SK-N-SH (cell line): Measurements from ENCODE around the gene GSE1. TPM values are rescaled to one million over a fixed set of nuclear protein-coding genes. Genes with fewer than 3 reads are reported as not detected.
A peak's percentile ranks its signal among the peaks of the same experiment; 100 is the strongest.

Source experiments
- CTCF ChIA-PET: fragments of 300-600, 350-600 bp; formaldehyde crosslinking; extraction: SDS; loops from one replicate; lab custom pipeline; 2021; lab: Yijun Ruan, JAX
- POLR2A ChIA-PET: fragments of 350-600 bp; sonication (Branson Sonifier 250); formaldehyde crosslinking; extraction: SDS; loops from one replicate; lab custom pipeline; 2020; ENCODE audit warnings: antibody characterized with exemption, inconsistent platforms; lab: Yijun Ruan, JAX
- DNase-seq: peaks from one replicate; pipeline ENCODE4 v3.0.0; 2012
- H2AFZ ChIP-seq: fragments of 200-600 bp; sonication (generic); 2 replicates; pipeline ENCODE4 v1.8.1; 2016; ENCODE audit warnings: antibody characterized with exemption, mild to moderate bottlenecking, low read depth
- H3F3A ChIP-seq: fragments of 200-600 bp; sonication (generic); replicated peaks from 2 replicates; pipeline ENCODE3; 2016; ENCODE audit warnings: antibody characterized with exemption, mild to moderate bottlenecking; ENCODE audit not compliant: insufficient read depth
- H3K27ac ChIP-seq, 2 experiments: fragments of 200-500 bp in 1 of 2; fragments of 200-600 bp in 1 of 2; sonication (Bioruptor generic) in 1 of 2; sonication (generic), shearing (Covaris generic) in 1 of 2; 2 replicates each; pipeline versions ENCODE4 v1.5.1 to v1.6.1; 2014 to 2016; ENCODE audit warnings: low read depth in 2 of 2, inconsistent platforms in 1 of 2, low read length in 1 of 2, mild to moderate bottlenecking in 1 of 2, mixed read lengths in 1 of 2
- H3K27me3 ChIP-seq: fragments of 200-600 bp; sonication (generic), shearing (Covaris generic); 2 replicates; pipeline ENCODE4 v1.6.1; 2016; ENCODE audit warnings: mixed run types; ENCODE audit not compliant: insufficient read depth
- H3K36me3 ChIP-seq, 2 experiments: fragments of 200-500 bp in 1 of 2; fragments of 200-600 bp in 1 of 2; sonication (Bioruptor generic) in 1 of 2; sonication (generic) in 1 of 2; replicated peaks in 1 of 2; 2 replicates each; pipeline versions ENCODE3 to v1.5.1; 2014 to 2016; ENCODE audit warnings: low read length in 1 of 2, mild to moderate bottlenecking in 1 of 2; ENCODE audit not compliant: insufficient read depth in 2 of 2, control insufficient read depth in 1 of 2
- H3K4me1 ChIP-seq, 2 experiments: fragments of 200-500 bp in 1 of 2; fragments of 200-600 bp in 1 of 2; sonication (Bioruptor generic) in 1 of 2; sonication (generic), shearing (Covaris generic) in 1 of 2; 2 replicates each; pipeline versions ENCODE4 v1.5.1 to v1.6.1; 2014 to 2016; ENCODE audit warnings: low read depth in 1 of 2, low read length in 1 of 2, mixed run types in 1 of 2; ENCODE audit not compliant: insufficient read depth in 2 of 2, control insufficient read depth in 1 of 2
- H3K4me2 ChIP-seq: fragments of 200-600 bp; sonication (generic), shearing (Covaris generic); 2 replicates; pipeline ENCODE4 v1.6.1; 2017; ENCODE audit warnings: mixed run types
- H3K4me3 ChIP-seq, 2 experiments: fragments of 200-500 bp in 1 of 2; fragments of 200-600 bp in 1 of 2; sonication (Bioruptor generic) in 1 of 2; sonication (generic), shearing (Covaris generic) in 1 of 2; 2 replicates each; pipeline versions ENCODE4 v1.5.1 to v1.8.1; 2014 to 2016; ENCODE audit warnings: low read depth in 2 of 2, inconsistent platforms in 1 of 2, low read length in 1 of 2, mild to moderate bottlenecking in 1 of 2, mixed read lengths in 1 of 2, moderate library complexity in 1 of 2
- H3K79me2 ChIP-seq: fragments of 200-600 bp; sonication (generic); 2 replicates; pipeline ENCODE4 v1.8.1; 2017; ENCODE audit warnings: mild to moderate bottlenecking; ENCODE audit not compliant: insufficient read depth
- H3K9ac ChIP-seq: fragments of 200-600 bp; sonication (generic); 2 replicates; pipeline ENCODE4 v1.6.1; 2017; ENCODE audit warnings: mixed run types
- H3K9me2 ChIP-seq: fragments of 200-600 bp; sonication (generic); 2 replicates; pipeline ENCODE4 v1.6.1; 2017; ENCODE audit warnings: mixed run types
- H3K9me3 ChIP-seq: fragments of 200-600 bp; sonication (generic); 2 replicates; pipeline ENCODE4 v1.6.1; 2017; ENCODE audit warnings: mixed run types, mild to moderate bottlenecking, moderate library complexity
- H4K20me1 ChIP-seq: fragments of 200-600 bp; sonication (generic); 2 replicates; pipeline ENCODE4 v1.6.1; 2017; ENCODE audit warnings: mild to moderate bottlenecking, mixed run types; ENCODE audit not compliant: insufficient read depth
- FOXM1 ChIP-seq: IDR thresholded peaks from 2 replicates; pipeline ENCODE4 v1.4.0; 2012; ENCODE audit warnings: low read depth, mild to moderate bottlenecking
- JUND ChIP-seq: IDR thresholded peaks from 2 replicates; pipeline ENCODE4 v1.4.0; 2012
- MEF2A ChIP-seq: IDR thresholded peaks from 2 replicates; pipeline ENCODE4 v1.4.0; 2012; ENCODE audit warnings: low read depth, borderline replicate concordance
- MXI1 ChIP-seq: IDR thresholded peaks from 2 replicates; pipeline ENCODE4 v1.6.1; 2012; ENCODE audit warnings: mild to moderate bottlenecking, low read depth, low read length, improper control_type of control experiment
- NFIC ChIP-seq: IDR thresholded peaks from 2 replicates; pipeline ENCODE4 v1.4.0; 2012; ENCODE audit warnings: borderline replicate concordance
- POLR2AphosphoS5 ChIP-seq: IDR thresholded peaks from 2 replicates; pipeline ENCODE4 v1.6.1; 2012; ENCODE audit warnings: low read depth, low read length
- RXRA ChIP-seq: IDR thresholded peaks from 2 replicates; pipeline ENCODE4 v1.4.0; 2012; ENCODE audit warnings: low read depth, mild to moderate bottlenecking, borderline replicate concordance
- TCF12 ChIP-seq: IDR thresholded peaks from 2 replicates; pipeline ENCODE4 v1.4.0; 2012
- TEAD4 ChIP-seq: IDR thresholded peaks from 2 replicates; pipeline ENCODE4 v1.4.0; 2012; ENCODE audit warnings: mild to moderate bottlenecking, borderline replicate concordance; ENCODE audit not compliant: insufficient read depth
- WGBS: methylation state at CpG from one replicate; pipeline ENCODE4 v1.1.6; 2017; ENCODE audit warnings: low lambda C conversion rate; 5-methylcytosine and 5-hydroxymethylcytosine counted together
- polyA plus RNA-seq, 3 experiments: library from polyadenylated mRNA; depleted of rRNA; stranded (reverse); fragments of >200 nt; gene quantifications; 2 replicates each; pipeline ENCODE4 v1.2.3, GENCODE V29; 2012
- TF ChIP-seq, protein P1 (sequence below): IDR thresholded peaks from 2 replicates; pipeline ENCODE4 v1.6.1; 2012; ENCODE audit warnings: mild to moderate bottlenecking, low read depth, low read length, moderate library complexity
- TF ChIP-seq, protein P2 (sequence below): fragments of 150-350 bp; IDR thresholded peaks from 2 replicates; pipeline ENCODE4 v1.6.1; 2016; ENCODE audit warnings: mild to moderate bottlenecking, low read depth, low read length
- TF ChIP-seq, protein P3 (sequence below): IDR thresholded peaks from 2 replicates; pipeline ENCODE4 v1.4.0; 2012; ENCODE audit warnings: low read depth, borderline replicate concordance
- TF ChIP-seq, protein P4 (sequence below): fragments of 150-350 bp; IDR thresholded peaks from 2 replicates; pipeline ENCODE4 v1.6.1; 2017; ENCODE audit warnings: antibody characterized with exemption, low read length, low read depth, borderline replicate concordance

GSE1 gene
- polyA plus RNA-seq, 1 of the 3 experiments (the other 2 are of a cell fraction) = 26.5 TPM

DNA sequence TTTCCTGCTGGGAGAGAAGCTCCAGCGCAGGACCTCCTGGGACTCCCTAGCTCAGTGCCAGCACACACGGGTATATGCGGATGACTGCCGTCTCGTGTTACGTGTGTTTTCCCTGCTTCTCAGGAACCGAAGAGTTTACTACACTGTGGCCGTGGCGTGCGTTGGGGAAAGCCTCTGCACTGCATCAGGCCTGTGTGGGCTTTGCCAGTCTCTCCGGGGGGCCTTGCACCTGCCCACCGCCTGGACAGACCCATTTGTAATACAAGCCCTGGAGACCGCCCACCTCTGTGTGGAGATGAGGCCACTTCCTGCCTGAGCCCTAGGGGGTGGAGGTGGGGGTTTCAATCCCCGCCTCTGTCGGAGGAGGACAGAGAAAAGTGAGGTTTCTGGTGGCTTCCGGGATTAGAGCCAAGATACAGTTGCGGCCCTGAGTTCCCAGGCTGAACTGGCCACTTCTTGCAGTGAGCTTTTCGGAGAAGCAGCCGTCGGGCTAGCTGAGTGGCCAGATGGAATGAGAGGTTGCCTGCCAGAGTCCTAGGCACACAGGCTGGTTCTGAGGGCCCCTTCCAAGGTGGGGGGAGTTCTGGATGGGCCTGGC, 43.4 kb upstream of the GSE1 start:
- Histone ChIP-seq H3K9ac (no peak overlapping the region), H3K27ac (peak overlapping the region in 1 of 2 experiments; percentile 50; a peak in 2 of 4 replicates)
- 85% methylated on average over 19 of the region's 20 CpGs for WGBS

DNA sequence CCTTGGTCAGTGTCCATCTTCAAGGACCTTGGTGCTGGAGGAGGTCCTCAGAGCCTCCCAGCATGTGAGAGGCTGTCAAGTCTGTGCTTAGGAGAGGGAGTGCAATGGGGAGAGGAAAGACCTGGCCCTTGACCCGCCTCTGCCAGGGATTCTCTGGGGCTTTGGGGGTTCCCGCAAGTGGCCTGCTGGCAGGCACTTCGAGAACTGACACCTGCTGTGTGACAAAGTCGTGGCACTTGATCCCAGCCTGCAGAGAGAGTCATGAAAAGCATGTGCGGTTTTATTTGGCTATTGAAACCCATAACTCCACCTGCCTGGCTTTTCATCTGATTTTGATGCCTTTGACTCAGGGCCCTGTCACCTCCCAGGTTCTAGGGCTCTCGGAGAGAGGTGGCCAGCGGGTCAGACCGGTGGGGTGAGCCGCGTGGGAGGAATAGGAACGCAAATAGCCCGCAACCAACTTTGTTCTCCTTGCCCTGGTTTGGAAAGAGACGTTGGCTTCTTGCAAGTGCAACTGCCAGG, 42.8 kb upstream of the GSE1 start:
- Histone ChIP-seq H3K36me3 (peaks cover 0 to 2% of the 10 kb centered on the region in 2 experiments), H3K4me3 (no peak overlapping the region), H2AFZ (no peak overlapping the region), H3K9me2 (no peaks in the 10 kb centered on the region), H3K9ac (no peak overlapping the region), H3K4me1 (peaks cover 25 to 44% of the 10 kb centered on the region in 2 experiments), H3K27ac (peak overlapping the region in 1 of 2 experiments; percentile 44; a peak in 2 of 4 replicates), H4K20me1 (peaks cover 78% of the 10 kb centered on the region), H3K27me3 (no peaks in the 10 kb centered on the region), H3K4me2 (no peak overlapping the region), H3K79me2 (peaks cover 52% of the 10 kb centered on the region), H3K9me3 (no peaks in the 10 kb centered on the region), H3F3A (peaks cover 14% of the 10 kb centered on the region)
- TF ChIP-seq TEAD4 (no peak), JUND (no peak), NFIC (no peak), TCF12 (no peak), MXI1 (no peak), FOXM1 (no peak), RXRA (no peak)
- TF ChIP-seq, protein P1, sequence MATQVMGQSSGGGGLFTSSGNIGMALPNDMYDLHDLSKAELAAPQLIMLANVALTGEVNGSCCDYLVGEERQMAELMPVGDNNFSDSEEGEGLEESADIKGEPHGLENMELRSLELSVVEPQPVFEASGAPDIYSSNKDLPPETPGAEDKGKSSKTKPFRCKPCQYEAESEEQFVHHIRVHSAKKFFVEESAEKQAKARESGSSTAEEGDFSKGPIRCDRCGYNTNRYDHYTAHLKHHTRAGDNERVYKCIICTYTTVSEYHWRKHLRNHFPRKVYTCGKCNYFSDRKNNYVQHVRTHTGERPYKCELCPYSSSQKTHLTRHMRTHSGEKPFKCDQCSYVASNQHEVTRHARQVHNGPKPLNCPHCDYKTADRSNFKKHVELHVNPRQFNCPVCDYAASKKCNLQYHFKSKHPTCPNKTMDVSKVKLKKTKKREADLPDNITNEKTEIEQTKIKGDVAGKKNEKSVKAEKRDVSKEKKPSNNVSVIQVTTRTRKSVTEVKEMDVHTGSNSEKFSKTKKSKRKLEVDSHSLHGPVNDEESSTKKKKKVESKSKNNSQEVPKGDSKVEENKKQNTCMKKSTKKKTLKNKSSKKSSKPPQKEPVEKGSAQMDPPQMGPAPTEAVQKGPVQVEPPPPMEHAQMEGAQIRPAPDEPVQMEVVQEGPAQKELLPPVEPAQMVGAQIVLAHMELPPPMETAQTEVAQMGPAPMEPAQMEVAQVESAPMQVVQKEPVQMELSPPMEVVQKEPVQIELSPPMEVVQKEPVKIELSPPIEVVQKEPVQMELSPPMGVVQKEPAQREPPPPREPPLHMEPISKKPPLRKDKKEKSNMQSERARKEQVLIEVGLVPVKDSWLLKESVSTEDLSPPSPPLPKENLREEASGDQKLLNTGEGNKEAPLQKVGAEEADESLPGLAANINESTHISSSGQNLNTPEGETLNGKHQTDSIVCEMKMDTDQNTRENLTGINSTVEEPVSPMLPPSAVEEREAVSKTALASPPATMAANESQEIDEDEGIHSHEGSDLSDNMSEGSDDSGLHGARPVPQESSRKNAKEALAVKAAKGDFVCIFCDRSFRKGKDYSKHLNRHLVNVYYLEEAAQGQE = no peak
- TF ChIP-seq, protein P2, sequence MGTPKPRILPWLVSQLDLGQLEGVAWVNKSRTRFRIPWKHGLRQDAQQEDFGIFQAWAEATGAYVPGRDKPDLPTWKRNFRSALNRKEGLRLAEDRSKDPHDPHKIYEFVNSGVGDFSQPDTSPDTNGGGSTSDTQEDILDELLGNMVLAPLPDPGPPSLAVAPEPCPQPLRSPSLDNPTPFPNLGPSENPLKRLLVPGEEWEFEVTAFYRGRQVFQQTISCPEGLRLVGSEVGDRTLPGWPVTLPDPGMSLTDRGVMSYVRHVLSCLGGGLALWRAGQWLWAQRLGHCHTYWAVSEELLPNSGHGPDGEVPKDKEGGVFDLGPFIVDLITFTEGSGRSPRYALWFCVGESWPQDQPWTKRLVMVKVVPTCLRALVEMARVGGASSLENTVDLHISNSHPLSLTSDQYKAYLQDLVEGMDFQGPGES = no peak
- ChIA-PET CTCF (interaction anchor here (1.4 to 1.9 kb wide), 2 partner anchors 40 to 46 kb away, joined by 4 to 11 read pairs; no protein-coding TSS in a partner anchor), POLR2A (no interaction called here)
- no peak for DNase-seq
- 95% methylated on average over 10 of the region's 13 CpGs for WGBS

More for the DNA sequence above, 43.4 kb upstream of the GSE1 start:
- Histone ChIP-seq H3K36me3 (peaks cover 0 to 2% of the 10 kb centered on the region in 2 experiments), H3K4me2 (no peak overlapping the region), H3K9me3 (no peaks in the 10 kb centered on the region), H3K4me1 (peaks cover 20 to 38% of the 10 kb centered on the region in 2 experiments), H2AFZ (no peak overlapping the region), H3F3A (peaks cover 14% of the 10 kb centered on the region), H3K79me2 (peaks cover 52% of the 10 kb centered on the region), H3K27me3 (no peaks in the 10 kb centered on the region), H3K9me2 (no peaks in the 10 kb centered on the region), H3K4me3 (no peak overlapping the region; a peak in 1 of 4 replicates), H4K20me1 (peaks cover 78% of the 10 kb centered on the region)
- DNase-seq = peak; percentile 65
- POLR2A ChIA-PET = no interaction called here
- CTCF ChIA-PET = interaction anchor here (1.4 to 1.9 kb wide), 2 partner anchors 41 to 47 kb away, joined by 4 to 11 read pairs; no protein-coding TSS in a partner anchor
- no peak for TF ChIP-seq JUND
- TF ChIP-seq MEF2A = no peak
- TF ChIP-seq, protein P3, sequence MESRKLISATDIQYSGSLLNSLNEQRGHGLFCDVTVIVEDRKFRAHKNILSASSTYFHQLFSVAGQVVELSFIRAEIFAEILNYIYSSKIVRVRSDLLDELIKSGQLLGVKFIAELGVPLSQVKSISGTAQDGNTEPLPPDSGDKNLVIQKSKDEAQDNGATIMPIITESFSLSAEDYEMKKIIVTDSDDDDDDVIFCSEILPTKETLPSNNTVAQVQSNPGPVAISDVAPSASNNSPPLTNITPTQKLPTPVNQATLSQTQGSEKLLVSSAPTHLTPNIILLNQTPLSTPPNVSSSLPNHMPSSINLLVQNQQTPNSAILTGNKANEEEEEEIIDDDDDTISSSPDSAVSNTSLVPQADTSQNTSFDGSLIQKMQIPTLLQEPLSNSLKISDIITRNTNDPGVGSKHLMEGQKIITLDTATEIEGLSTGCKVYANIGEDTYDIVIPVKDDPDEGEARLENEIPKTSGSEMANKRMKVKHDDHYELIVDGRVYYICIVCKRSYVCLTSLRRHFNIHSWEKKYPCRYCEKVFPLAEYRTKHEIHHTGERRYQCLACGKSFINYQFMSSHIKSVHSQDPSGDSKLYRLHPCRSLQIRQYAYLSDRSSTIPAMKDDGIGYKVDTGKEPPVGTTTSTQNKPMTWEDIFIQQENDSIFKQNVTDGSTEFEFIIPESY = no peak
- TF ChIP-seq POLR2AphosphoS5 = no peak
- no peak for TF ChIP-seq NFIC
- TF ChIP-seq, protein P4, sequence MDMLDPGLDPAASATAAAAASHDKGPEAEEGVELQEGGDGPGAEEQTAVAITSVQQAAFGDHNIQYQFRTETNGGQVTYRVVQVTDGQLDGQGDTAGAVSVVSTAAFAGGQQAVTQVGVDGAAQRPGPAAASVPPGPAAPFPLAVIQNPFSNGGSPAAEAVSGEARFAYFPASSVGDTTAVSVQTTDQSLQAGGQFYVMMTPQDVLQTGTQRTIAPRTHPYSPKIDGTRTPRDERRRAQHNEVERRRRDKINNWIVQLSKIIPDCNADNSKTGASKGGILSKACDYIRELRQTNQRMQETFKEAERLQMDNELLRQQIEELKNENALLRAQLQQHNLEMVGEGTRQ = no peak
- TF ChIP-seq, all 33 proteins: peak for 0
